Stimulated activated CD4-positive, alpha-beta T cell treated with anti-CD3 and anti-CD28 coated beads, Interleukin-12 subunit alpha, Interleukin-12 subunit beta, amount 100 ng/mL, for 48 hours (primary cell): ENCODE data around the gene SAG.
"Not testable (repeated sequence)": the region's sequence is repeated elsewhere in the genome, so short reads cannot be mapped to it uniquely, and the experiment has no call there.

Experiments used
- DNase-seq, 3 donors: peaks; one replicate each; pipeline ENCODE4 v3.0.0-alpha.2; 2020; ENCODE audit warnings: low read depth in 2 of 3, low spot score in 1 of 3

SAG gene

DNA sequence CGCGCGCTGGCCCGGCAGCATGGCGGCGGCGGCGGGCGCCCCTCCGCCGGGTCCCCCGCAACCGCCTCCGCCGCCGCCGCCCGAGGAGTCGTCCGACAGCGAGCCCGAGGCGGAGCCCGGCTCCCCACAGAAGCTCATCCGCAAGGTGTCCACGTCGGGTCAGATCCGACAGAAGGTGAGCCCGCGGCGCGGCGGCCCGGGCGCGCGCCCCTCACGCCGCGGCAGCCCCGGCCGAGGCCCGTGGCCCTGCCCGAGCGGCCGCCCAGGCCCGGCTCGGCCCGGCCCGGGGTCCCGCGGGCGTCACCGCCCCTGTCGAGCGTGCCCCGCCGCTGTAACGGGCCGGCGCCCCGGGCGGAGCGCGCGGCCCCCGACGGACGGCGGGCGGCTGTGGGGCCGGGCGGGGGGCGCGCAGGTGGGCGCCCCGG, 46.9 kb downstream of the SAG start:
- no peak for DNase-seq

DNA sequence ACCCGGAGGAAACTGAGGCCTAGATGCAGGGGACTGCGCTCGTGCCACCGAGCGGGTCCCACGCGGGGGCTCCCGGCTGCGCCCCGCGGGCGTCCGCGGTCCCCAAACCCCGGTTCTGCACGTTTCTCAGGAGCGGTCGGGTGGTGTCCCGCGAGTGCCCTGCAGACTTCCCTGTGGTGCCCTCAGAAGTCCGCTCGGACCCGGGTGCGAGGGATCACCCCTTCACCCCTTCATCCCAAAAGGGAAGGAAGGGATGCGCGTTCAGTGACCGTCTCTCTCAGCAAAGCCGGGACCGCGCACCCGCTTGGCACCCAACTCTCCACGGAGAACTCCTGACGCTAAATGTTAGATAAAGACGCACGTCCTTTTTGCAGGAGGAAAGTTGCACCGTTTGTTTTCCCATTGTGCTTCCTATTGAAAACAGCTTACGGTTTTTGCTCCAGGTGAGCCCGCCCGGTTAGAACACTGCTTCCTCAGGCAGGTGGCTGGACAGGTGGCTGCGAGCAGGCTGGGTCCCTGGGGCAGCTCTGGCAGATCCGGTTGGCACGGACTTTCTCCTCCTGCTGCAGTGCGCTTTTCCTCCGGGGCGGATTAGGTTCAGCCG, 47.5 kb downstream of the SAG start:
- no peak for DNase-seq

DNA sequence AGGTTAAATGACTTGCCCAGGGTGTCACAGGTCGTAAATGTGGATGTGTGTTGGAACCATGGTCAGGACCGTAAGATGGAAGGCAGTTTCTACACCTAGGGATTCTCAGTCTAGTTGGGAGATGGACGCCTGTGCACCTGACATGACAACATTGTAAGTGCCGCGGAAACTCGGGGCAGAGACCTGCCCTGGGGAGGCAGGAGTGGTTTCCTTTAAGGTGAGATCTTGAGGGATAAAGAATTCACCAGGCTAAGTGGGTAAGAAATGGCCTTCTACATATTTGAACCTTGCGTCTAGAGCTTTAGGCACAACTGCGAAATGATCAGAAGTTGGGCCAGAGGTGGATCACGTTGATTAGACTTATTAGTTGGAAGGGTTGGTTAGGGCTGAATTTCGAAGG, 48.3 kb downstream of the SAG start:
- DNase-seq, result no peak

DNA sequence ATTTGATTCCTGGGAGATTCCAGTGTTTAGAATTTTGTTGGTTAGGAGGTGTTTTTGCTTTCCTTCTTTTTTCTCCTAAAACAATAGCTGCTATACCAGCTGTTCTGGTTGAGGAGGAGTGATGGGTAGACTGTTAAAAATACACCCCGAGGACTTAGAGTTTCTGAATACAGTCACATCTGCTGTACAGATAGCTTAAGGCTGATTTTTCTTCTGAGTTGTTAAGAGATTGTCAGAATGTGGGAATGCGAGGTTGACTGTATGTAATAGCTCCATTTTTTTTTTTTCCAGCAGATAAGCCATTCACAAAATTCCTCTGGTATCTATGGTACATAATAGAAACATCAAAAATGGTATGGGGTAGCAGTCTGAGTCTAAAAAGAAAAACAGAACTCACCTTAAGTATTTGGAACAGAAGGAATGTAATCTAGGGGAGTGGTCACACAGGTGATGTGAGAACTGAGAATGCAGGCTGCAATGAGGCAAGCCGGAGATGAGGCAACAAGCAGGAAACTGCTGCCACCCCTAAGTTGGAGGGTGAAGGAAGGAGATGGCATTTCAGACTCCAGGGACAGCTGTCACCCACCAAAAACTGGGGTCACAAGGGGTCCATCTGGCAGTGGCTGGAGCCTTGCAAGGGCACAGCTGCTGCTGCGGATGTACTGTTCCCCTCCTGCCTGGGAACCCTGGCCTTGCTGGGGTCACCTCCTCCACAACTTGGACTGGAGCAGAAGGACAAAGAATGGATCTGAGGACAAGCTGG, 49.1 kb downstream of the SAG start:
- no peak for DNase-seq

DNA sequence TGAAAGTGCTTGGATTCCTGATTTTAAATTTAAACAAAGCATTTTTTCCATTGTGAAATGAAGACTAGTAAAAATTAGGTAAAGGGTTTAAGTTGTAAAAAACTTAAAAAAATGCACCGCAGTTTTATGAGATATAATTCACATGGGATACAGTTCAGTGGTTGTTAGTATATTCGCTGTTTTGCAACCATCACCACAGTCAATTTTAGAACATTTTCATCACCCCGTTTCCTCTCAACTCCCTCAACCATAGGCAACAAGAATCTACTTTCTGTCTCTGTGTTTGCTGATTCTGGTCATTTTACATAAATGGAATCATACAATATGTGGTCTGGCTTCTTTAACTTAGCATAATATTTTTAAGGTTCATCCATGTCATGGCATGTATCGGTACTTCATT, 50.7 kb downstream of the SAG start:
- no peak for DNase-seq

DNA sequence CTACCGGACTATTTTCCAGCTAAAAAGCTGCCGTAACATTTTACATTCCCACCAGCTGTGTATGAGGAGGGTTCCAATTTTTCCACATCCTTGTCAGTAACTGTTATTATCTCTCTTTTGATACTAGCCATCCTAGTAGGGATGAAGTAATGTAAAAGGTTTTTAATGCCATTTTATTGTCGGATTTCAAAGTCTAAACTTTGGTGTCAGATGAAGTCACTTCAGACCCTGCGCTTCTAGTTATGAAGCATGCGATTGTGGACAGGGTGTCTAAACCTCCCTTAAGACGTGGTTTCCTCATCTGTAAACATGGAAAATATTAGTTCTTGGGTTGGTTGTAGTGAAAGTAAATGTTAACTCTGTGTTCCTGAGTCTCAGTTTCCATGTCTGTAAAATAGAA, 51.3 kb downstream of the SAG start:
- DNase-seq, result no peak

DNA sequence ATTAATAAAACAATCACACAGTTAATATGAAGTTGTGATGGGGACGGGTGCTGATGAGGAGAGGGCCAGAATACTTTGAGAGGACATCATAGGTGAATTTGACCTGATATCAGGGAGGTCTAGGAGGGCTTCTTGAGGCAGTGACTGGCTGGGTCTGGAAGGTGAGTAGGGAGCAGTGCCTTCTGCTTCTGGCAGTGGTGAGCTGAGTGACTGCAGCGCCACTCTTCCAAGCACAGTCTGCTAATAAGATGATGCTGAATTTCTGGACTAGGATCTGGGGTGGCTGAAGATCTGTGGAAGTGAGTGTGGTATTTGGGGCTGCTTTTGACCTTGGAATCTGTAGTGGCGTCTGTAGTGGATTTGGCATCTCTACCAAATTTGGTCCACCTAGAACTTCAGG, 52.2 kb downstream of the SAG start:
- DNase-seq, result no peak

DNA sequence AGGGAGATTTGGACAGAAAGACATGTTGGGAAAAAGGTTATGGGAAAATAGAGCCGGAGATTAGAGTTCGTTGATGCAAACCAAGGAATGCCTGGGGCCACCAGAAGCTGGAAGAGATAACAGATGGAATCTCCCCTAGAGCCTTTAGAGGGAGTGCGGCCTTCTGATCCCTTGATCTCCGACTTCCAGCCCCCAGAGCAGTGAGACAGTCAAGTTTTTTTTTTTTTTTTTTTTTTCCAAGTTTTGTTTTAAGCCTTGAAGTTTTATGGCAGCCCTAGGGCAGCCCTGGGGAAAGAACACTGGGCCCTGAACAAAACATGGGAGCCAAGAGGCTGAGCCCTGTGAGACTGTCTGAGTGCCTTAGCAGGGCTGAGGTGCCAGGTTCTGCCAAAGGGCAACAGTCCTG, 53.2 kb downstream of the SAG start:
- no peak for DNase-seq

DNA sequence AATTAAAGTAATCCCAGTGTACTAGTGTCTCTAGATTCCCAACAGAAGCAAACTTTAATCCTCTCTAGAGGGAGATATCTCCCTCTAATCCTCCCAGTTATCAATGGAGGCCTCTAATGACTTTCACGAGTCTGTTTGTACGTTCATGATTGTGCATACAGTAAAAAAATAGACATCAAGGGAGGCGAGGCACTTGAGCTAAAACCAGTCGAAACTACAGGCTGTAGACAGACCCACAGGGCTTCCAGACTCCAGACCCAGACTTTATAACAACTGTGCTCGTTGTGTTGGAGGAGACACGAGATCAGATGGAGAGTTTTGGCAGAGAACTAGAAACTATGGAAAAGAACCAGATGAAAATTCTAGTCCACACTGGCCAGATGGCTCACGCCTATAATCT, 53.7 kb downstream of the SAG start:
- DNase-seq, result no peak

DNA sequence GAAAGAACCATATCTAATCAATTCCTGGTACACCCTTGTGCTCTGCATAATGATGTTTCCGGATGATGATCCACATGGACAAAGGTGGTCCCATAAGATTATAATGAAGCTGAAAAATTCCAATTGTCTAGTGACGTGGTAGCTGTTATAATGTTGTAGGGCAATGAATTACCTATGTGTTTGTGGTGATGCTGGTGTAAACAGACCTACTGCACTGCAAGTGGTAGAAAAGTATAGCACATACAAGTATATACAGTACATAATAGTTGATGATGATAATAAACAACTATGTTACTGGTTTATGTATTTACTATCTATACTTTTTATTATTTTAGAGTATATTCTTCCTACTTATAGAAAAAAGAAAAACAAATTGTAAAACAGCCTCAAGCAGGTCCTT, 55.1 kb downstream of the SAG start:
- DNase-seq, result no peak

DNA sequence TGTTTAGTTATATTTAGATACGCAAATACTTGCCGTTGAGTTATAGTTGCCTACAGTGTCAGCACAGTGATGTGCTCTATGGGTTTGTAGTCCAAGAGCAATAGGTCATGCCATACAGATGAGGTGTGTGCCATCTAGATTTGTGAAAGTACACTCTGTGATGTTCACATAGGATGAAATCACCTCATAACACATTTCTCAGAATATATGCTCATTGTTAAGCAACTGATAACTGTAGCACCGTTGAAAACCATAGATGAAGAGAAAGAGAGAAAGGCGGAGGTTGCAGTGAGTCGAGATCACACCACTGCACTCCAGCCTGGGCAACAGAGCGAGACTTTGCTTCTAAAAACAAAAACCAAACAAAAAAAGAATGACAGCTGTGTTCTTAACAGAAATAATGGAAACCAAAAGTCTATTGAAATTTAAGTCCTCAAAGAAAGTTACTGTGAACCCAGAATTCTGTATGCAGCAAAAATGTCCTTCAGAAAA, 56.2 kb downstream of the SAG start:
- no peak for DNase-seq

DNA sequence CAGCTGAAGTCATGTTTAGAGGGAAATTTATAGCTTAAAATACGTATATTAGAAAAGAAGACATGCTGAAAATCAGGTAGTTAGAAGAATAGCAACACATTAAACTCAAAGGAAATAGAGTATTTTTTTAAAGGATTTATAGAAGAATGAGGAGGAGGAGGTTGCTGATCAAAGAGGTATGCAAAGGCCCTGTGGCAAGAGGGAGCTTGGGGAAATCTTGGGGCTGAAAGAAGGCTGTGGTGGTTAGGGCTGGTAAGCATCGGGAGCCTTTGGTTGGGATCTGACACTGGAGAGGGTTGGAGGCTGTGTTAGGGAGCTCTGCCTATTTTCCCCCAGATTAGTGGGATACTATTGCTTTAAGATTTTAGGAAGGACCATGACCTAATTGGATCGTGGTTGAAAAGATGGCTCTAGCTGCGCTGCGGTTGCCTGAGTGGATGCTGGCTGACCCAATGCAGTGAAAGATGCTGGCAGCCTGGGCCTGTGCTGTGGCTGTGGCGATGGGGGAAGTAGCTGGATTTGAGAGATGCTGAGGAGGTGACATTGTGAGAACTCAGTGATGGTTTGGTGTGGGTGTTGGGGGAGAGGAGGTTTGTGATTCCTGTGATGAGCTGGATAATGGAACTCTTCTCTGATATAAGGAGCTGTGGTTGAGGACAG, 58.4 kb downstream of the SAG start:
- DNase-seq, result no peak

DNA sequence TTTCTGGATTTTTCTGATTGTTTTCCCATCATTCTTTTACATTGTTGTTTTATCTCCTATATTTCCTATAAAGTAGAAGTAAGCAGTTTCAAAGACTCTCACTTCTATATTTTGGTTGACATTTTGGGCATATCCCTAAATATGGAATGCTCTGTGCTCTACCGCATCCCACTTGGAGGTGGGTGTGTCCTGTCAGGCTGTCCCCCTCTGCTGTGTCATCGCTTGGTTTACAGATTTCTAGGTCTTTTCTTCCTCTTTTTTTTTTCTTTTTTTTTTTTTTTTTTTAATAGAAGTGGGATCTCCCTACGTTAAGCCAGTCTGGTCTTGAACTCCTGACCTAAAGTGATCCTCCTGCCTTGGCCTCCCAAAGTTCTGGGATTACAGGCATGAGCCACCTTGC, 60.0 kb downstream of the SAG start:
- no peak for DNase-seq

DNA sequence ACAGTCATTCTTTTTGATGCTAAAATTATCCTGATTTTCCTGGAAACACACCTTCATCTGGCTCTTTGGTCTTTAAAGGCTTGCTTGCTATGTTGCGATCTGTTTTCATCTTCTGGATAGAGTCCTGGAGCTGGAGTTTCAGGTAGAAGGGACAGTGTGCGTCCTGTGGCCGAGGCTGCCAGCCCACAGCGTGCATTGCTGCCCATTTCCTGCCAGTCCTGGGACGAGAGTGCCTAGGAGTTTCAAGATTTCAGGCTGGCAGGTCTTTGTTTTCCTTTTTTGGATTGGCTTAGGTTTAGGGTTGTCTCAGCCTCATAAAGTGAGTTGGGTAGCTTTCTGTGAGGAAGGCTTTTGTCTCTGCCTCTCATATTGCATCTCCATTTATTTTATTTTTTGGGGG, 61.1 kb downstream of the SAG start:
- DNase-seq, result no peak

DNA sequence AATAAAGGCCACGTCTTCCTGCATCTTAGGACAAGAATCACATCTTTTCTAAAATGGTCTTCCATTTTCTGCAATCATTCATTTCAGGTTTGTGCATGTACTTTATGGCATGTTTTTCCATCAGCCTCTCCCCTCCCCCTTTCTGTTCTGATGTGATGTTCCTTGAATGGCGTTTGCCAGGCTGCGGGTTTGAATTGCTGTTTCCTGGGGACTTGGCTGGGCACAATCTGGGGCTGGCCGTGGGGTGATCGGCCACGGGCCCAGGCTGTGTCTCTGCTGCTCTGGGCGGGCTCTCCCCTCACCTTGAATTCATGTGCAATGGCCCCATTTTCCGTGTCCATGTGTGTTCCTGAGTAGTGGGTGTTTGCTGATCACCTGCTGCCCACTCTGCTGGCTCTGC, 61.8 kb downstream of the SAG start:
- no peak for DNase-seq

DNA sequence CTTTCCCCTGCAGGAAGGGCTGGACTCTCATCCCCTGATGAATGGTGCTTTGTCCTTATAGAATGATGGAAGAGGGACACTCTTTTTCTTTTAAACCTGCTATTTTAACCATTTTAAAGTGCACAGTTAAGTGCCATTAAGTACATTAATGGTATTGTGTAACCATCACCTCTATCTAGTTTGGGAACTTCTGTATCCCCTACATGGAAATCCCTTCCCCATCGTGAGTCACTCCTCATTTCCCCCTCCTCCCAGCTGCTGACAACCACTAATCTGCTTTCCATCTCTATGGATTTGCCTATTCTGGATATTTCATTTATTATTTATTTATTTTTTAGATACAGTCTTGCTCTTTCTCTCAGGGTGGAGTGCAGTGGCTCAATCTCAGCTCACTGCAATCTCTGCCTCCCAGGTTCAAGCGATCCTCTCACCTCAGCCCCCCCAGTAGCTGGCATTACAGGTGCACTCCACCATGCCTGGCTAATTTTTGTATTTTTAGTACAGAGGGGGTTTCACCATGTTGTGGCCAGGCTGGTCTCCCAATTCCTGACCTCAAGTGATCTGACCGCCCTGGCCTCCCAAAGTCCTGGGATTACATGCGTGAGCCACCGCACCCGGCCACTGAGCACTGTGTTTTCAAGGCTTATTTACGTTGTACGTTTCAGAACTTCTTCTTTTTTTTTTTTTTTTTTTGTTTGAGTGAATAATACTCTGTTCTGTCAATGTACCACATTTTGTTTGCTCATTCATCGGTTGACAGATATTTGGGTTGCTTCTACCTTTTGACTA, 62.5 kb downstream of the SAG start:
- DNase-seq, result no peak

DNA sequence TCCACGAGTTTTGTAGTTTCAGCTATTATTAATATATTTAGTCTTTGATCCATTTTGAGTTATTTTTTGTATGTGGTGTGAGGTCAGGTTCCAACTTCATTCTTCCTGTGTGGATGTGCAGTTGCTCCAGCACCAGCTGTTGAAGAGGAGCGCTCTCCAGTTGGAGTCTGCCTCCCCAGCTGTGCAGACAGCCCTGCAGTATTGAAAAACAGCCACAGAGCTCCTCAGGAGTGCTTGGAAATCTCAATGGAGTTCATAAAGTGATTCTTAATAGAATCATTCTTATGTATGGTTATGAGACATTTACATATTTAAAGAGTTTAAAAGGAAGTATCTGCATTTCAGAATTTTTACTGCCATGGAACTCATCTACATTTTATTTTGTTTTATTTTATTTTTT, 64.0 kb downstream of the SAG start:
- no peak for DNase-seq

DNA sequence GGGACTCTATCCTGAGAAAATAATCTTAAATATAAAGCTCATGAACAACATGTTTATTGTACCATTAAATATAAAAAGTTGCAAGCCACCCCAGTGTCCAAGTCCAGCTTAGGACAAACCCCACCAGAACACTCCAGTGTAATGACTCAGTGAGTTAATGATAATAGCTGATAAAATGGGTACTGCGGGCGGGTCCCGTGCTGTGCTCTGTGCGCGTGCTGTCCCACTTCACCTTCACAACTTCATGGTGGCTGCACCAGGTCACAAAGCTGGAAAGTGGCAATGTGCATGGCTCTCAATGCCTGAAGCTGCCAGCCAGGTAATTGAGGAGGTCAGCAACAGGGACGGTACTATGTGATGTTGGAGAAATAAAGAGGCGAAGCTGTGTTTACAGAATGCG, 65.2 kb downstream of the SAG start:
- no peak for DNase-seq

DNA sequence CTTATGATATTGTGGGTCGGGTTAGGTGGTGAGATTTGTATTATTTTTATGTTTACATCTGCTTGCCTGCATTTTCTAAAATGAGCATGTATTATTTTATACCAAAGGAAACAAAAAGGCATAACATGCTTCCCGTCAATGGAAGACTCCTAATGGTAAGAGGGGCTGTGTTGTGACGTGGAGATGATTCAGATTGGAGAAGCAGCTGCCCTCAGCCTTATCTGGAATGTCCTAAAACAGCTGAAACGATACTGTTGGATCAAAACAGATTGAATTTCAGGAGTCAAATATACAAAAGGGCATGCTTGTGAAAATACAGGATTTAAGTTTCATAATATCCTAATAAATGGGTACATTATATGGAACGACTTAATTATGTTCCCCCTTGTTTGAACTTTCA, 65.7 kb downstream of the SAG start:
- DNase-seq, result no peak

DNA sequence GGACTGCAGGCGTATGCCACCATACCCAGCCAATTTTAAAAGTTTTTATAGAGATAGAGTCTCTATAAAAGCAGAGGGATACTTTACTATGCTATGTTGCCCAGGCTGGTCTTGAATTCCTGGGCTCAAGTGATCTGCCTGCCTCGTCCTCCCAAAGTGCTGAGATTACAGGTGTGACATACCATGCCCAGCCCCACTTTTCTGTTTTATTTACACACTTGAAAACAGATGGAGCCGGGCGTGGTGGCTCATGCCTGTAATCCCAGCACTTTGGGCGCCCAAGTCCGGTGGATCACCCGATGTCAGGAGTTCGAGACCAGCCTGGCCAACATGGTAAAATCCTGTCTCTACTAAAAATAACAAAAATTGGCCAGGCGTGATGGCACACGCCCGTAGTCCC, 67.2 kb downstream of the SAG start:
- not testable (repeated sequence) for DNase-seq

DNA sequence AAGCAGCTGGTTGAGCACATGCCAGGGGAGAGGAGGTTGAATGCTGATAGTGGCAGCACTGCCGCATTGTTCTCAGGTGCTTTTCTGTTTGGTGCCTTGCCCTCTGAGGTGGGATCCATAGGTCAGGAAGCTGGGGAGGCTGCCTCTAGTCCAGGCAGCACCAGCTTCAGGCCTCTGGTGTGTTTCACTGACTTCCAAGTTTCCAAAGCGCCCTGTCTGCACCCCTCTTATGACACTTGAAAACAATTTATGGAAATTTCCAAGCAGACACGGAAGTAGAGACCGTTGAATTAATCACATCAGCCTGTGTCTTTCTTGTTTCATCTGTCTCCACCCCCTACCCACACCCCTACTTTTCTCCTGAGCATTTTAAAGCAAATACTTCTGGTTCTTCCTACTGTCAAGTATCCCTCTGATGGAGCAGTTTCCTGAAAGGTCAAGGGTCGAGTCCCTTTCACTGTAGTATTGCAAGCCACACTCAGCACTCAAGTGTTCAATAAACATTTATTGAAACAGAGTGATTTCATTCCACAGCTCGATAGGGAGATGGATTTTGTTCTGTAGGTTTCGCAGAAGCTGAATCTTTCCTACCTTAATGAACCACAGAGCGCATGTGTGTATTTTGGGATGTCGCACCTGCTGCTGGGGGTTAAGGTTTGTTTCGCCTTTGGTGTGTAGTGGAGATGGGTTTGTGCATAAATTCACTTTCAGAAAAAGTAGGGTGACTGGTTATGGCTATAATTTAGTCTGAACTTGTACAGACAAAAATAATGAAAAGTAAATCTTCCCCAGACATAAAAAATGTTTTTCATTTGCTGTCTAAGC, 68.1 kb downstream of the SAG start:
- DNase-seq, result no peak
